Common myeloid progenitor, CD34-positive (primary cell): ENCODE data around the gene KCNMA1.

ENCODE experiments used
- CTCF ChIA-PET: fragments of 350-600 bp; sonication (Branson Sonifier 250); formaldehyde crosslinking; loops from one replicate; lab custom pipeline; 2021; ENCODE audit warnings: antibody characterized with exemption; lab: Charles Lee
- POLR2A ChIA-PET: fragments of 350-600 bp; sonication (Branson Sonifier 250); formaldehyde crosslinking; loops from one replicate; lab custom pipeline; 2021; ENCODE audit warnings: antibody characterized with exemption; lab: Charles Lee
- DNase-seq, 3 donors: peaks; one replicate each; pipeline versions ENCODE4 v3.0.0 to v3.0.0-alpha.2; 2013
- H3K27ac ChIP-seq, 2 experiments: 1 replicate in 1 of 2; 2 replicates in 1 of 2; pipeline ENCODE4 v1.7.0; 2013; ENCODE audit warnings: inconsistent platforms in 2 of 2, low read length in 2 of 2, mild to moderate bottlenecking in 2 of 2, low read depth in 1 of 2, moderate library complexity in 1 of 2; ENCODE audit not compliant: severe bottlenecking in 2 of 2, insufficient read depth in 1 of 2, poor library complexity in 1 of 2
- H3K27me3 ChIP-seq, 5 experiments: replicated peaks in 2 of 5; 1 replicate in 3 of 5; 2 replicates in 2 of 5; pipeline versions ENCODE4 v1.6.1 to v1.7.0; 2013; ENCODE audit warnings: low read length in 4 of 5, mild to moderate bottlenecking in 2 of 5, moderate library complexity in 2 of 5, inconsistent platforms in 1 of 5; ENCODE audit not compliant: insufficient read depth in 5 of 5, control insufficient read depth in 4 of 5
- H3K36me3 ChIP-seq, 4 experiments: 1 replicate in 2 of 4; 2 replicates in 2 of 4; pipeline versions ENCODE4 v1.6.1 to v1.7.0; 2013; ENCODE audit warnings: low read length in 3 of 4, control low read depth in 1 of 4, mild to moderate bottlenecking in 1 of 4; ENCODE audit not compliant: control insufficient read depth in 4 of 4, insufficient read depth in 4 of 4
- H3K4me1 ChIP-seq, 4 experiments: 1 replicate in 3 of 4; 2 replicates in 1 of 4; pipeline versions ENCODE4 v1.6.1 to v1.7.1; 2013; ENCODE audit warnings: low read length in 3 of 4, mild to moderate bottlenecking in 3 of 4, control low read depth in 1 of 4, inconsistent platforms in 1 of 4, moderate library complexity in 1 of 4; ENCODE audit not compliant: control insufficient read depth in 4 of 4, insufficient read depth in 4 of 4; ENCODE audit errors: control extremely low read depth in 1 of 4
- H3K4me3 ChIP-seq, 7 experiments: 1 replicate in 4 of 7; 2 replicates in 3 of 7; pipeline versions ENCODE4 v1.5.1 to v1.7.0; 2013; ENCODE audit warnings: mild to moderate bottlenecking in 7 of 7, low read length in 6 of 7, moderate library complexity in 6 of 7, inconsistent platforms in 2 of 7, low read depth in 2 of 7, control low read depth in 1 of 7; ENCODE audit not compliant: insufficient read depth in 4 of 7, control insufficient read depth in 1 of 7; ENCODE audit errors: extremely low read depth in 1 of 7
- H3K9me3 ChIP-seq, 5 experiments: 1 replicate in 4 of 5; 2 replicates in 1 of 5; pipeline versions ENCODE4 v1.6.1 to v1.7.1; 2013; ENCODE audit warnings: low read length in 4 of 5, mild to moderate bottlenecking in 2 of 5, inconsistent platforms in 1 of 5, low read depth in 1 of 5, moderate library complexity in 1 of 5; ENCODE audit not compliant: control insufficient read depth in 4 of 5, insufficient read depth in 2 of 5; ENCODE audit errors: control extremely low read depth in 1 of 5
- WGBS: methylation state at CpG from one replicate; pipeline ENCODE4 v1.1.5; 2013; ENCODE audit not compliant: insufficient coverage; 5-methylcytosine and 5-hydroxymethylcytosine counted together

KCNMA1 gene

GRCh38 chr10:77463967-77464745 lies 173.5 kb downstream of the KCNMA1 start:
- no peaks in the 10 kb centered on the region for H3K36me3 ChIP-seq
- CTCF ChIA-PET, result no interaction called here
- no peak overlapping the region for H3K4me3 ChIP-seq
- H3K9me3 ChIP-seq, result no peaks in the 10 kb centered on the region
- peaks cover 0 to 12% (median 0%) of the 10 kb centered on the region in 5 experiments for H3K27me3 ChIP-seq
- POLR2A ChIA-PET, result no interaction called here
- no peak overlapping the region for H3K27ac ChIP-seq
- no peaks in the 10 kb centered on the region for H3K4me1 ChIP-seq
- DNase-seq, result no peak
- whole genome bisulfite sequencing, result 96% methylated on average over 3 of the region's 9 CpGs

DNA sequence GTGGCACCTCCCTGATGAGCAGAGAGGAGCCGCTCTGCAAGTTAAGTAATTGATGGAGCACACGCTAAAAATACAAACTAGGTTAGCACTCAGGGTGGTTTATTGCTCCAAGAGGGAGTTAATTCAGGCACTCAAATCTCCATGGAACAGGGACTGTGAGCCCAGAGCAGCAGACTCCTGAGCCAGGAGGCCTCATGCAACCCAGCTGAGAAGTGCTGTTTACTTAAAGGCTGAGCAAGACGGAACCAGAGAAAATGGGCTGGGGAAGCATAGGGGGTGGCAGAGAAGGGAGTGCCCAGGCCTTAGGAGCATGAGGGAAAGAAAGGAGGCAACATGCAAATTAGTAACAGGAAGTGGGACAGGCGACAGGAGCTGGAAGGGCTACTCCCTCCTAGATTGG lies 174.1 kb downstream of the KCNMA1 start:
- 84% methylated on average over 4 of the region's 4 CpGs for WGBS
- POLR2A ChIA-PET, result no interaction called here
- CTCF ChIA-PET, result no interaction called here
- Histone ChIP-seq H3K9me3 (no peaks in the 10 kb centered on the region), H3K27ac (no peak overlapping the region), H3K4me1 (no peaks in the 10 kb centered on the region), H3K27me3 (peaks cover 0 to 9% (median 0%) of the 10 kb centered on the region in 5 experiments), H3K4me3 (no peak overlapping the region), H3K36me3 (no peaks in the 10 kb centered on the region)
- DNase-seq, result no peak

- CTCF ChIA-PET, result no interaction called here
Observed at GRCh38 chr10:77461636-77462296, 175.8 kb downstream of the KCNMA1 start.

DNA sequence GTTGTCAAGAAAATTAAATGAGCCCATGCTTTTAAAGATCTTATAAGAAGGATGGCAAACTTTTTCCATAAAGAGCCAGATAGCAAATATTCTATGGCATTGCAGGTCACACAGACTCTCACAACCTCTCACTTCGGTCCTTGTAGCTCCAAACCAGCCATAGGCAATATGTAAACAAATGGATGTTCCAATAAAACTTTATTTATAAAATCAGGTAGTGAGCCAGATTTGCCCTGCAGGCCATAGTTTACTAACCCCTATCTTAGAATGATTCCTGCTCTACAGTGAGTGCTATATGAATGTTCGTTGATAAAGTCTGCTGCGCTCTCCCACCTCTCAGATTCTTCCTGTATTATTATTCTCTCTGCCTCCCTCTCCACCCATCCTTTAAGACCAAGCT lies 177.7 kb downstream of the KCNMA1 start:
- H3K27me3 ChIP-seq, result peaks cover 0 to 15% (median 2%) of the 10 kb centered on the region in 5 experiments
- no peak for DNase-seq
- ChIA-PET POLR2A (no interaction called here), CTCF (interaction anchor here (1.0 kb wide), 1 partner anchor 293 kb away, joined by 3 read pairs; no protein-coding TSS in a partner anchor)
- H3K27ac ChIP-seq, result no peak overlapping the region
- no peaks in the 10 kb centered on the region for H3K4me1 ChIP-seq
- H3K36me3 ChIP-seq, result no peaks in the 10 kb centered on the region
- 100% methylated on average over 2 of the region's 3 CpGs for WGBS
- H3K4me3 ChIP-seq, result no peak overlapping the region
- no peaks in the 10 kb centered on the region for H3K9me3 ChIP-seq

More at GRCh38 chr10:77461636-77462296, 175.8 kb downstream of the KCNMA1 start:
- 97% methylated on average over 3 of the region's 7 CpGs for WGBS
- Histone ChIP-seq H3K27ac (no peak overlapping the region), H3K27me3 (peaks cover 0 to 11% (median 0%) of the 10 kb centered on the region in 5 experiments), H3K9me3 (no peaks in the 10 kb centered on the region), H3K4me3 (no peak overlapping the region), H3K36me3 (no peaks in the 10 kb centered on the region), H3K4me1 (no peaks in the 10 kb centered on the region)
- no peak for DNase-seq
- POLR2A ChIA-PET, result no interaction called here

- DNase-seq, result no peak
- Histone ChIP-seq H3K4me1 (no peaks in the 10 kb centered on the region), H3K27ac (no peak overlapping the region), H3K36me3 (no peaks in the 10 kb centered on the region), H3K27me3 (peaks cover 0 to 17% (median 2%) of the 10 kb centered on the region in 5 experiments), H3K9me3 (no peaks in the 10 kb centered on the region), H3K4me3 (no peak overlapping the region)
- POLR2A ChIA-PET, result no interaction called here
- CTCF ChIA-PET, result interaction anchor here (1.0 kb wide), 1 partner anchor 292 kb away, joined by 3 read pairs; no protein-coding TSS in a partner anchor
- 100% methylated on average over 3 of the region's 3 CpGs for WGBS
Observed at GRCh38 chr10:77458986-77459590, 178.5 kb downstream of the KCNMA1 start.

- Histone ChIP-seq H3K27ac (no peak overlapping the region), H3K36me3 (no peaks in the 10 kb centered on the region), H3K4me3 (no peak overlapping the region), H3K4me1 (no peaks in the 10 kb centered on the region), H3K27me3 (peaks cover 0 to 11% (median 2%) of the 10 kb centered on the region in 5 experiments), H3K9me3 (no peaks in the 10 kb centered on the region)
- ChIA-PET CTCF (interaction anchor here (0.9 kb wide), 1 partner anchor 20 kb away, joined by 3 read pairs; no protein-coding TSS in a partner anchor), POLR2A (interaction anchor here (0.6 kb wide), 1 partner anchor 47 kb away, joined by 3 read pairs; no protein-coding TSS in a partner anchor)
- DNase-seq, result no peak
- 89% methylated on average over 7 of the region's 7 CpGs for WGBS
Observed at GRCh38 chr10:77457721-77458120, 179.9 kb downstream of the KCNMA1 start.
